HT-29 (cell line): ENCODE measurements around the gene EEA1. TPM values are rescaled to one million over a fixed set of nuclear protein-coding genes. Genes with fewer than 3 reads are reported as not detected.
"Not testable (repeated sequence)": the region's sequence is repeated elsewhere in the genome, so short reads cannot be mapped to it uniquely, and the experiment has no call there.

Source experiments
- DNase-seq: peaks from one replicate; pipeline ENCODE4 v3.0.0-alpha.2; 2015; ENCODE audit warnings: low spot score
- total RNA-seq: library from RNA; depleted of rRNA; stranded (reverse); fragments of >200 nt; shearing (Covaris generic); gene quantifications from 2 replicates; pipeline ENCODE4 v1.2.3, GENCODE V29; 2014; rRNA removed

The EEA1 gene
- 3.2 and 3.4 TPM in 2 replicates for total RNA-seq

DNA sequence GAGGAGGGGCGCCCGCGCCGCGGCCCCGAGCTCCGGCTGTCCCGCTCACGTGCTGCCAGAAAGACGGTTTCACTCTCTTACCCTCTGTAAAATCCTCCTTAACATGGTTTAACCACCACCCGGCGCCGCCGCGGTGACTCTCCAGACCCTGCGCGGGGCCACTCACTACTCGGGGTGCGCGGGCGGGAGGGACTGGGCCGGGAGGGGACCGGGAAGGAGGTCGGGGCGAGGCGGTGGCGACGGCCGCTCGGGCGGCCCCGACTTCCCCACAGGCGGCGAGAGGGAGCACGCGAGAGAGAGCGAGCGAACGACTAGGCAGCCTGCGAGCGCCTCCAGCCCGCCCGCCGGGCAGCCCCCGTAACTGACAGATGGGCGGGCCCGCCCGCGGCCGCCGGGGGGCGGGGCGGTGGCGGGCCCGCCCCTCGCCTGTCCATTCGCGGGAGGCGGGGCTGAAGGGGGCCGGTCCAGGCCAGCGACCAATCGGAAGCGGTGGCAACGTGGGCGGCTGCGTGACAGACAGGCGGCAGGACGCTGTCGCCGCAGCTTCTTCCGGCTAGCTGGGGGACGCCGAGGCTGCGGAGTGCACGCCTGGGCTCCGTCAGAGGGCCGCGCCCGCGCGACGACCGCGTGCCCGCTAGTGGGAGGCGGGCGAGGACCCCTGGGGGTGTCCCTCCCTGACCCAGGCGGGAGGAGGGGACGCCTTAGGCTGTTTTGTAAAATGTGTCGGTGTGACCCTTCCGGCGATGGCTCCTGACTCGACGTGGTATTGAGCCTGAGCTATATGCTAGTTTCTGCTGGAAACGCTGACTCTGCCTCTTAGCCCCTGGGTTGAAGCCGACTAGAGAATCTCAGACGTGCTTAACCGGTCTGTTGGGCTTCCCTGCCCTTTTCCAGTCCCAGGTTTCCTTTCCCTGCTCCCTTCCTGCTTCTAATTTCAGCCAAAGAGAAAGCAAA is at the start of gene EEA1:
Gene EEA1 (minus strand): TSS at position 334 of the 954 bp plus-strand sequence. CDS start 229 bp downstream, at position 105.
- DNase-seq, result peak; percentile 95

GRCh38 chr12:92978607-92979006 is 49.5 kb upstream of the EEA1 start:
- DNase-seq, result no peak

DNA sequence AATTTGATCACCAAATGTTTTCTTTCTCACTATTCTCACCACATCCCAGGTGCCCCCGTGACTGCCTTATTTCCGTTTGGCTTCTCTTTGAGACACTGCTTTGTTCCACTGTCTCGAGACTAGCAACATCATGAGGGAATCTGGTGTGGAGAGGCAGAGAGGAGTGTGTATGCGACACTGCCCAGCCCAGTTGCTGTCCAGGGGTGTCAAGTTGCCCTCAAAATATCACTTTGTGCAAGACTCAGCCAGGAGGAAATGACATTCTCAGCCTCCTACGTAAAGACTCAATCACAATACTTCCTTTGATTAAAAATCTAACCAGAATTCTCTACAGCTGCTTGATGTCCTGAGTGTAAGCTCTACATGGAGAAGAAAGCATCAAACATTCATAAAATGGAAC is 48.2 kb upstream of the EEA1 start:
- no peak for DNase-seq

DNA sequence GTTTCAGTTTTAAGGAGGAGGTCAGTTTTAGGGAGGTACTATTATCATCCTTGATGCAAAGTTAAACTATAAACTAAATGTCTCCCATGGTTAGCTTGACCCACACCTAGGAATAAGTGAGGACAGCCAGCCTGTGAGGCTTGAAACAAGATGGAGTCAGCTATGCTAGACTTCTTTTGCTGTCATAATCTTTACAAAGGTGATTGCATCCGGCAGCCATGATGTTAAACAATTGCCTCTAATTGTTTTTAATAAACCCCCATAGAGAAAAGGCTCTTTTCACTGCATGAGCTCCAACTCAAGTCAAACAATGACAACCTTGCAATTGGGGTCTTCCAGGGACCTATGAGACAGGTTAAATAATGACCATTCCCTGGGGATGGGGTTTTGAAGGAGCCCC is 45.7 kb upstream of the EEA1 start:
- no peak for DNase-seq

GRCh38 chr12:92973614-92974013 is 44.5 kb upstream of the EEA1 start:
- peak; percentile 45 for DNase-seq

DNA sequence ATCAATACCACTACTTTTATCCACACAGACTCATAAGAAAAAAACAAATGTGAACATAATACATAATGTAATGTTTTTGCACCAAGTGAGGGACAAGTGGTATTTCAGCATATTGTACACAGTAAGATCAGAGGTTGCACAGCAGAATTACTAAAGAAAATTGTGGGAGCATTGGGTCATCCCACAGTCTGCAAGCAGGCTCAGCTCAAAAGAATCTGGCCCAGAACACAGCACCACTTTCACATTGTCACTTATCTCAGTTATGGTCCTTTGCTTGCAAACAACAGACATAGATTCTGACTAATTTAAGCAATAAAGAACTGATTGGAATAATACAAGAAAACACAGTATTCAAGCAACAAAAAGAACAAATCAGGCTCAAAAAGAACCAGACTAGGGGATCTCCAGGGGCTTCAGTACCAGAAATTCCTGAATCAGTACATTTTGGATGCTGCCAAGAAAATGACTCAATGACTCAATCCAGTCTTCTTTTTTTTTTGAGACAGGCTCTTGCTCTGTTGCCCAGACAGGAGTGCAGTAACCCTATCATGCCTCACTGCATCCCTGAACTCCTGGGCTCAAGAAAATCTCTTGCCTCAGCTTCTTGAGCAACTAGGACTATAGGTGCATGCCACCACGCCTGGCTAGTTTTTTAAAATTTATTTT is 42.9 kb upstream of the EEA1 start:
- DNase-seq, result no peak

DNA sequence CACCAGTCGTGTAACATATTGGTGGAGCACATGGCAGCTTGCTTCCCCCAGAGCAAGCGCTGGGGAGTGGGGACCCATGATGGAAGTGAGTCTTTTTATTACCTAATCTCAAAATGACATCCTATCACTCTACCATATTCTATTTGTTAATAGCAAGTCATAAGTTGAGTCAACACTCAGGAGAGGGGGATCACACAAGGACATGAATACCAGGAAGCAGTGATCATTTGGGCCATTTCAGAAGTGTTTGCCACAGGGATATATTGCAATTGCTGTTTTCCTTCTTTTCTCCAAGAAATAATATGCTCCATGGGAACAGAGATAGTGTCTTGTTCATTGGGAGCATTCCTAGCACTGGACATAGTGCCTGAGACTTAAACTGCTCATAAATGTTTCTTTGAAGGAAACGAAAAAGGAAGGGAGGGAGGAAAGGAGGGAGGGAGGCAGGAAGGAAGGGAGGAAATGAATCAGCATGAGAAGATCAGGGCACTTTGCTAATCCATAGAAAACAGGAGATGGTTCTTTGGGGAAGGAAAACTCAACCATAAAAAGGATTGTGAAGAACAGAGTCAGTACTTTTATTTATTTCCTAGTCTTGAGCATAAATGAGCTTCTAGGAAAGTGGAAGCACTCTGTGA is 39.2 kb upstream of the EEA1 start:
- no peak for DNase-seq

GRCh38 chr12:92964378-92964777 is 35.3 kb upstream of the EEA1 start:
- DNase-seq, result not testable (repeated sequence)

DNA sequence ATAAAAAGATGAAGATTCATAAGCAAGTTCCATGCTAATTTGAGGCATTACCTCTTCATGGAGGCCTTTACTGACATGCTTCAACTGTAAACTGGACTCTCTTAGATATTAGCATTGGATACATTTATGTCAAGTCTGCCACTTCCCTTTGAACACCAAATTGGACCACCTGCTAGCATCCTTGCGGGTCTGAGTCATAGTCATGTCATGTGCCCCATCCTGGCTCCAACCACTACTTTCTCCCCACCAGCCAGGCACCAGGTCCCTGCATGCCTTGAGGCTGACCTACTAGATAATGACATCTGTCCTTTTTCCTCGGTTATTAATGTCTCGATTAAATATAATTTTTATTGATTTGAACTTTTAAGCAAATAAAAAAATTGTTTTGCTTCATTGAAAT is 32.9 kb upstream of the EEA1 start:
- no peak for DNase-seq

DNA sequence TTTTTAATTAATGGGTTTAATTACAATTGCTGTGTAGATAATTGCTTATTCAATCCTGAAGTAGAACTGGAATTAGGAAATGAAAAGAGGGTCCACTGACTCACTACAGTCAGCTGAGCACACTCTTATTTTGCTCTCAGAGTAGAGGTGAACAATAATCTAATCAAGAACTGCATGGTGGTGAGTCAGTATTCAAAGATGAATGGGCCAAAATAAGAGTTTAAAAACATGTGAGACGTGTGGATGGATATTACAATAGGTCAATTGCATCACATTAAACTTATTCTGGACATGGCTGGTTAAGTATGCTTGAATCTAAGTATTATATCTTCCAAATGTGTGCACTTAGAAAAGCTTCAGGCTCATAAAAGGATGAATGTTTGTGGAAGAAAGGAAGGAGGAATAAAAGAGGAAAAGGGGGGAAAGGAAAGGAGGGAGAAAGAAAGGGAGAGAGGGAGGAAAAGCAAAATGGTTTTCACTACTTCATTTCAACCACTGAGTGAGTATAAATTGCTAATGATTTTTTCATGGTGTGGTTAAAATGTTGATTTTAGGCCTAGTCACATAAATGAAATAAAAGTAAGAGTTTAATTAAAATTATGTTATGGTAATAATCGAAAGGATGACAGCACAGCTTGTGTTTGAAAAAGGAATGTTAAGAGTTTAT is 27.0 kb upstream of the EEA1 start:
- DNase-seq, result no peak

DNA sequence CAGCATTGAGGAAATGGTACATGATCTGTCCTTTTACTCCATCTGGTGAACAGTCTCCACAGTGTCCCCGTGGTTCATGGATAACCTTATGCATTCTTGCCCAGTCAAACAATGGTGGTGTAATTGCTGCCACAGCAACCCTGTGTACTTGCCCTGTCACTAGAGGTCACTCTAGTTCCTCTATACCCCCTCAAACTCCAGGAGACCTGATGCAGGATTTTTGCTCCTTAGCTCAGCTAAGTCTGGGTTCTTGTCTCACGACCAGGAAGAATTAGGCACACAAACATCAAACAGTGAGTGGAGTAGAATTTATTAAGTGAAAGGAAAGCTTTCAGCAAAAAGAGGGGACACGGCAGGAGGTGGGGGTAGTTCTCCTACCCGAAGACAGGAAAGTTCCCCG is 24.7 kb upstream of the EEA1 start:
- DNase-seq, result no peak

DNA sequence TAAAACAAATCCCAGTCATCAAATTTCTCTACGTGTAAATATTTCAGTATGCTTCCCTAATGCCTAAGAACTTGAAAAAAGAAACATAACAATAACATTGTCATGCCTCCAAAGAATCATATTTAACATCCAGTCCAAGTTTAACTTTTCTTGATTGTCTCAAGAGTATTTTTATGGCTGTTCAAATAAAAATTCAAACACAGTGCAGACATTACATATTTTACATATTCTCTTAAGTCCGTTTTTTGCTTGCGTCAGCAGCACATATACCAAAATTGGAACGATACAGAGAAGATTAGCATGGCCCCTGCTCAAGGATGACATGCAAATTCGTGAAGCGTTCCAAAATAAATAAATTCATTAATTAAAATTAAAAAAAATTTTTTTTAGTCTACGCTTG is 23.3 kb upstream of the EEA1 start:
- no peak for DNase-seq

DNA sequence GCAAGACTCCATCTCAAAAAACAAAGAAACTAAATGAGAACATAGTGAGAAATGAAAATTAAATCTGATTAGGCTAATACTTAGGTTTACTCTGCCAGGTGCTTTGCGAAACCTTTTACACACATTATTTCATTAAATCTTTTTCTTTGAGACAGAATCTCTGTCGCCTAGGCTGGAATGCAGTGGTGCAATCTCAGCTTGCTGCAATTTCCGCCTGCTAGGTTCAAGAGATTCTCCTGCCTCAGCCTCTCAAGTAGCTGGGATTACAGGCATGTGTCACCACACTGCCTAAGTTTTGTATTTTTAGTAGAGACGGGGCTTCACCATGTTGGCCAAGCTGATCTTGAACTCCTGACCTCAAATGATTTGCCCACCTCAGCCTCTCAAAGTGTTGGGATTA is 21.9 kb upstream of the EEA1 start:
- DNase-seq, result no peak

- DNase-seq, result no peak
Observed at GRCh38 chr12:92950011-92950410, 20.9 kb upstream of the EEA1 start.

GRCh38 chr12:92949466-92949865 is 20.4 kb upstream of the EEA1 start:
- DNase-seq, result no peak

- DNase-seq, result no peak
Observed at GRCh38 chr12:92947589-92948215, 18.6 kb upstream of the EEA1 start.

GRCh38 chr12:92945659-92946220 is 16.6 kb upstream of the EEA1 start:
- no peak for DNase-seq

GRCh38 chr12:92943482-92944250 is 14.6 kb upstream of the EEA1 start:
- no peak for DNase-seq

DNA sequence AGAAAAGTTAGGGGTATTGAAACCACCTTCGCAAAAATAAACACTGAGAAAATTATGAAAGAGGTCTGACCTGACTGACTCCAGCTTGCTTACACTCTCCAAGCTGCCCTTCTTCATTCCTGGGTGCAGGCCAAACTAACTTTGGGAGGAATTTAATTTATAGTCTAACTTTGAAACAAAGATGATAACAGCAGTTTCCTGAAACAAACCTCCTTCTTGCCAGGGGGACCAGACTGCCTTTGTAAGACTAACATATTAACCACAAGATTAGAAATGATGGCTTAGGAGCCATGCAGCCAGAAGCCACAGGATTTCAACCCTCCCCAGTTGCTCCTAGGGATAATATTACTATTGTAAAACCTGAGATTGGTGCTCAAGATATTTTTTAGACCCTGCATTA is 13.8 kb upstream of the EEA1 start:
- no peak for DNase-seq

DNA sequence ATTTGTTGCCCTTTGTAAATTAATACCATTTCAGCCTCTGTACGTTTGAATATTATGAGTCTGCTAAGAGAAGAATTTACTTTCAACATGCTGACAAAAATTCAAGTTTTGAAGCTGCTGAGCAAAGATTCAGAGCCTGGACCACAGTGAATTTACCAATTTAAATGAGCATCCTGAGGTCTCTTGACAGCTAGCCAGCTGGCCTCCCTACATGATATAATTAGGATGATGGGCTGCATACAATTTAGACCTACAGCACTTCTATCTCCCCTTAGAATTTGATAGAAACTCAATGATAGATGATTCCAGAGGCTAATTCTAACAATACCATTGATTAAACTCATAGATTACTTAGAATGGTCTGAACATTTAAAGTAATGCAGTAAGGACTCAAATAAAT is 10.0 kb upstream of the EEA1 start:
- no peak for DNase-seq
